Neural cell (in vitro differentiated cells): ENCODE results near the gene JRKL. TPM values are rescaled to one million over a fixed set of nuclear protein-coding genes. Genes with fewer than 3 reads are reported as not detected.

Source experiments
- H2AFZ ChIP-seq: fragments of 200-600, 300-800 bp; sonication (generic), shearing (Covaris generic); 2 replicates; pipeline ENCODE4 v1.6.0; 2014; ENCODE audit warnings: low read depth, mild to moderate bottlenecking, antibody characterized with exemption, low read length, moderate library complexity
- H3F3A ChIP-seq: fragments of 200-600 bp; shearing (Covaris generic); 2 replicates; pipeline ENCODE4 v1.6.1; 2016; ENCODE audit warnings: mild to moderate bottlenecking, moderate library complexity, mixed read lengths, antibody characterized with exemption, low read length; ENCODE audit not compliant: insufficient read depth, poor library complexity, severe bottlenecking
- H3K27ac ChIP-seq: fragments of 200-600, 300-800 bp; sonication (generic), shearing (Covaris generic); 2 replicates; pipeline ENCODE4 v1.5.1; 2014; ENCODE audit warnings: mild to moderate bottlenecking, low read length, moderate library complexity
- H3K27me3 ChIP-seq: fragments of 300-800, 200-600 bp; sonication (generic), shearing (Covaris generic); 2 replicates; pipeline ENCODE4 v1.6.0; 2014; ENCODE audit warnings: mild to moderate bottlenecking, low read depth, low read length, moderate library complexity; ENCODE audit not compliant: insufficient read depth
- H3K36me3 ChIP-seq: fragments of 300-800, 200-600 bp; sonication (generic), shearing (Covaris generic); 2 replicates; pipeline ENCODE4 v1.5.1; 2014; ENCODE audit warnings: mild to moderate bottlenecking, antibody characterized with exemption, low read length, moderate library complexity; ENCODE audit not compliant: insufficient read depth
- H3K4me2 ChIP-seq: fragments of 300-800, 200-600 bp; sonication (generic), shearing (Covaris generic); 2 replicates; pipeline ENCODE4 v1.6.0; 2014; ENCODE audit warnings: mild to moderate bottlenecking, low read length
- H3K4me3 ChIP-seq: fragments of 300-800, 200-600 bp; sonication (generic), shearing (Covaris generic); 2 replicates; pipeline ENCODE4 v1.5.1; 2014; ENCODE audit warnings: mild to moderate bottlenecking, low read length, moderate library complexity
- H3K79me2 ChIP-seq: fragments of 200-600 bp; shearing (Covaris generic); replicated peaks from 2 replicates; pipeline ENCODE4 v1.6.0; 2014; ENCODE audit warnings: mild to moderate bottlenecking, low read length, moderate library complexity; ENCODE audit not compliant: insufficient read depth
- H3K9ac ChIP-seq: fragments of 300-800, 200-600 bp; sonication (generic), shearing (Covaris generic); 2 replicates; pipeline ENCODE4 v1.6.1; 2016; ENCODE audit warnings: mild to moderate bottlenecking, low read length, mixed read lengths
- H3K9me2 ChIP-seq: fragments of 200-600 bp; shearing (Covaris generic); 2 replicates; pipeline ENCODE4 v1.6.1; 2016; ENCODE audit warnings: mild to moderate bottlenecking, low read length, mixed read lengths; ENCODE audit not compliant: insufficient read depth
- H3K9me3 ChIP-seq: fragments of 200-600, 300-800 bp; sonication (generic), shearing (Covaris generic); 2 replicates; pipeline ENCODE4 v1.6.1; 2016; ENCODE audit warnings: mild to moderate bottlenecking, mixed run types, low read length, moderate library complexity, mixed read lengths
- H4K20me1 ChIP-seq: fragments of 200-600 bp; shearing (Covaris generic); 2 replicates; pipeline ENCODE4 v1.6.1; 2016; ENCODE audit warnings: mild to moderate bottlenecking, mixed run types; ENCODE audit not compliant: insufficient read depth
- EP300 ChIP-seq: fragments of 450-650 bp; conservative IDR thresholded peaks from 2 replicates; pipeline ENCODE4 v1.6.1; 2014; ENCODE audit warnings: antibody characterized with exemption, mild to moderate bottlenecking, moderate library complexity; ENCODE audit not compliant: poor library complexity, severe bottlenecking
- EZH2 ChIP-seq: fragments of 200-600, 300-800 bp; shearing (Covaris generic), sonication (generic); IDR thresholded peaks from 2 replicates; pipeline ENCODE4 v1.6.1; 2014; ENCODE audit warnings: antibody characterized with exemption, low read length, borderline replicate concordance, mild to moderate bottlenecking; ENCODE audit not compliant: insufficient read depth, poor library complexity, severe bottlenecking
- MXI1 ChIP-seq: fragments of 450-650 bp; conservative IDR thresholded peaks from 2 replicates; pipeline ENCODE4 v1.6.1; 2014; ENCODE audit warnings: antibody characterized with exemption, mild to moderate bottlenecking; ENCODE audit not compliant: poor library complexity, severe bottlenecking
- POLR2AphosphoS5 ChIP-seq: IDR thresholded peaks from 2 replicates; pipeline ENCODE4 v1.6.1; 2012
- RAD21 ChIP-seq: fragments of 450-650 bp; conservative IDR thresholded peaks from 2 replicates; pipeline ENCODE4 v1.6.1; 2014; ENCODE audit warnings: antibody characterized with exemption, mild to moderate bottlenecking, moderate library complexity
- REST ChIP-seq: IDR thresholded peaks from 2 replicates; pipeline ENCODE4 v1.6.1; 2012; ENCODE audit warnings: borderline replicate concordance
- SMC3 ChIP-seq: fragments of 450-650 bp; conservative IDR thresholded peaks from 2 replicates; pipeline ENCODE4 v1.6.1; 2014; ENCODE audit warnings: antibody characterized with exemption, mild to moderate bottlenecking, moderate library complexity; ENCODE audit not compliant: poor library complexity
- TAF1 ChIP-seq: IDR thresholded peaks from 2 replicates; pipeline ENCODE4 v1.6.1; 2012; ENCODE audit warnings: low read depth
- polyA plus RNA-seq: library from polyadenylated mRNA; depleted of rRNA; stranded (reverse); fragments of >200 nt; gene quantifications from 2 replicates; pipeline ENCODE4 v1.2.3, GENCODE V29; 2014
- TF ChIP-seq, protein P1 (sequence below): fragments of 450-650 bp; IDR thresholded peaks from 2 replicates; pipeline ENCODE4 v1.5.1; 2014; ENCODE audit warnings: antibody characterized with exemption, mild to moderate bottlenecking, moderate library complexity; ENCODE audit not compliant: poor library complexity, severe bottlenecking

The JRKL gene
- polyA plus RNA-seq, 1 donor from 2014 or later, result 3.1 TPM

DNA sequence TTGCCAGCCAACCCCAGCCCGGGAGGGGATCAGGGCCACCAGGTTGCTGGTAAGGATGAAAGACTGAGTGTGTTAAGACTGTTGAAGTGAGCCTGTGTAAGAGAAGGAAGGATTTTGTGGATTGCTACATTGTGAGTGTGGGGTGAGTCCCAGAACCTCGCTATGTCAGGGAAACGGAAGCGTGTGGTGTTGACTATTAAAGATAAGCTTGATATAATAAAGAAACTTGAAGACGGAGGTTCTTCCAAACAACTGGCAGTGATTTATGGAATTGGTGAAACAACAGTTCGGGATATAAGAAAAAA is 627 bp downstream of the JRKL start:
- Histone ChIP-seq H3K27me3 (no peaks in the 10 kb centered on the region), H3K4me2 (peak overlapping the region; percentile 77), H2AFZ (peak overlapping the region; percentile 80), H3F3A (no peaks in the 10 kb centered on the region), H3K9me3 (no peaks in the 10 kb centered on the region), H4K20me1 (no peaks in the 10 kb centered on the region), H3K9me2 (no peaks in the 10 kb centered on the region), H3K36me3 (no peaks in the 10 kb centered on the region), H3K9ac (peak overlapping the region; percentile 91), H3K27ac (peak overlapping the region; percentile 87), H3K4me3 (peak overlapping the region; percentile 84), H3K79me2 (peaks cover 34% of the 10 kb centered on the region)
- TF ChIP-seq EZH2 (no peak), POLR2AphosphoS5 (no peak), SMC3 (no peak), REST (no peak), EP300 (no peak), TAF1 (no peak), MXI1 (no peak), RAD21 (no peak)
- TF ChIP-seq, protein P1, sequence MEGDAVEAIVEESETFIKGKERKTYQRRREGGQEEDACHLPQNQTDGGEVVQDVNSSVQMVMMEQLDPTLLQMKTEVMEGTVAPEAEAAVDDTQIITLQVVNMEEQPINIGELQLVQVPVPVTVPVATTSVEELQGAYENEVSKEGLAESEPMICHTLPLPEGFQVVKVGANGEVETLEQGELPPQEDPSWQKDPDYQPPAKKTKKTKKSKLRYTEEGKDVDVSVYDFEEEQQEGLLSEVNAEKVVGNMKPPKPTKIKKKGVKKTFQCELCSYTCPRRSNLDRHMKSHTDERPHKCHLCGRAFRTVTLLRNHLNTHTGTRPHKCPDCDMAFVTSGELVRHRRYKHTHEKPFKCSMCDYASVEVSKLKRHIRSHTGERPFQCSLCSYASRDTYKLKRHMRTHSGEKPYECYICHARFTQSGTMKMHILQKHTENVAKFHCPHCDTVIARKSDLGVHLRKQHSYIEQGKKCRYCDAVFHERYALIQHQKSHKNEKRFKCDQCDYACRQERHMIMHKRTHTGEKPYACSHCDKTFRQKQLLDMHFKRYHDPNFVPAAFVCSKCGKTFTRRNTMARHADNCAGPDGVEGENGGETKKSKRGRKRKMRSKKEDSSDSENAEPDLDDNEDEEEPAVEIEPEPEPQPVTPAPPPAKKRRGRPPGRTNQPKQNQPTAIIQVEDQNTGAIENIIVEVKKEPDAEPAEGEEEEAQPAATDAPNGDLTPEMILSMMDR, result no peak

DNA sequence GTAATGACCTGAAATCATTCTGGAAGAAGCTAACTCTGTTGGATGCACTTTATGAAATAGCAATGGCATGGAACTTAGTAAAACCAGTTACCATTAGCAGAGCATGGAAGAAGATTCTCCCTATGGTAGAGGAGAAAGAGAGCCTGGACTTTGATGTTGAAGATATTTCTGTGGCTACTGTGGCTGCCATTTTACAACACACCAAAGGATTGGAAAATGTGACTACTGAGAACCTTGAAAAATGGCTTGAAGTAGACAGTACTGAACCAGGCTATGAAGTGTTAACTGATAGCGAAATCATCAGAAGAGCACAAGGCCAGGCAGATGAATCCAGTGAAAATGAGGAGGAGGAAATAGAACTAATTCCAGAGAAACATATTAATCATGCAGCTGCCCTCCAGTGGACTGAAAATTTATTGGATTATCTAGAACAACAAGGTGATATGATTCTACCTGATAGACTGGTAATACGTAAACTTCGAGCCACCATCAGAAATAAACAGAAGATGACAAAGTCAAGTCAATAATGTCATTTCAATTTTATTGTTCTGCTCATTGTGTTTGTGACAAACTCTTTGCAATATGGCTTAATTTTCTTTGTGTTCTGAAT is 2.0 kb downstream of the JRKL start:
- no peaks in the 10 kb centered on the region for H3K27me3 ChIP-seq
- H3K9me3 ChIP-seq, result no peaks in the 10 kb centered on the region
- peaks cover 25% of the 10 kb centered on the region for H3K79me2 ChIP-seq
- no peaks in the 10 kb centered on the region for H3K9me2 ChIP-seq
- no peak overlapping the region for H2AFZ ChIP-seq
- H3F3A ChIP-seq, result no peaks in the 10 kb centered on the region
- no peak overlapping the region for H3K27ac ChIP-seq
- TF ChIP-seq MXI1, result no peak
- no peak for TF ChIP-seq SMC3
- TF ChIP-seq POLR2AphosphoS5, result no peak
- TF ChIP-seq, protein P1, result no peak
- TF ChIP-seq EZH2, result no peak
- TF ChIP-seq REST, result no peak
- no peak for TF ChIP-seq EP300
- no peak for TF ChIP-seq TAF1
- no peak for TF ChIP-seq RAD21
- H3K9ac ChIP-seq, result no peak overlapping the region
- no peak overlapping the region for H3K4me2 ChIP-seq
- H4K20me1 ChIP-seq, result no peaks in the 10 kb centered on the region
- peak overlapping the region; percentile 7 for H3K4me3 ChIP-seq
- no peaks in the 10 kb centered on the region for H3K36me3 ChIP-seq
